ENCODE data around the gene KRT84. TPM values are rescaled to one million over a fixed set of nuclear protein-coding genes. Genes with fewer than 3 reads are reported as not detected.
A peak's percentile ranks its signal among the peaks of the same experiment; 100 is the strongest.

KRT84 gene
- total RNA-seq, 1 experiment from 2014 or later, result not detected

DNA sequence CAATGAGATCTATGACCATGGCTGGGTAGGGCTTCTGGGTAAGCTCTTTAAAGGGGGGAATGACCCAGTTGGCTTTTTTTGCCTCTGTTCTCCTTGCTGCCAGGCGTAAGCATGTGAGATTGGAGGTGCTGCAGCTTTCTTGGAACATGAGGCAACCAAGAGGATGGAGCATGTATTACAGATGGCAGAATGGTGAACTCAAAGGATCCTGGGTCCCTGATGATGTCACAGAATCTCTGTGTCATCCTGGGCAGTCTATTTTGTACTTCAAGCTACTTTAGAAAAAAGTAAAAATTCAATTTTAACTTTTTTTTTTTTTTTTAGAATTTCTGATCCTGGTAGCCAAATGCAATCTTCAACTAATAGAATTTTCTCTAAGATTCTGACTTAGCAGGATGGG lies 12.7 kb upstream of the KRT84 start:
- Histone ChIP-seq H3K9ac (ENCODE audit: low read length) (no peak overlapping the region), H3K4me3 (ENCODE audit: low read length) (no peak overlapping the region), H3K27ac (ENCODE audit: low read length) (no peak overlapping the region), H3K9me3 (ENCODE audit: low read length) (no peaks in the 10 kb centered on the region), H4K20me1 (ENCODE audit: insufficient read depth, low read depth, low read length) (no peaks in the 10 kb centered on the region), H3K4me1 (ENCODE audit: low read length) (peaks cover 10% of the 10 kb centered on the region), H3K79me2 (ENCODE audit: low read length) (no peaks in the 10 kb centered on the region), H2AFZ (ENCODE audit: low read length) (no peak overlapping the region), H3K9me2 (replicated peaks; ENCODE audit: insufficient read depth, low read length) (no peaks in the 10 kb centered on the region), H3K36me3 (ENCODE audit: insufficient read depth, low read length) (no peaks in the 10 kb centered on the region), H3K27me3 (ENCODE audit: low read length) (no peaks in the 10 kb centered on the region), H3K4me2 (ENCODE audit: low read depth, low read length, poor library complexity, severe bottlenecking) (no peak overlapping the region)
- no peak for DNase-seq

DNA sequence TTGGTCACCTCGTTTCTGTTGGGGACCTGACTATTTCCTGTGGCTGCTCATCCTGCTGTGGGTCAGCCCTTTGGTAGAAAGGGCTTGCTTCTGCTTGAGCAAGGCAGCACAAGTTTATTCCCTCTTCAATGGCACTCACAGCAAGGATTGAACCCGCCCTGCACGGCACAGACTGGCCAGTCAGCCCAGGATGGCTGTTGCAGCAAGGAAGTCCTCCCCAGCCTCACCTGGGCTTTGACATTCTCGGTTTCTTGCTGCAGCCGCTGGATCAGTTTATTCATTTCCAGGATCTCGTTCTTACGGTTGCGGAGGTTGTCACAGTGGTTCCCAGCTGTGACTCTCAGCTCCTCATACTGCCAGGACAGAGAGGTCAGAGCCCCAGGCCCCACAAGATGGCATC lies 11.2 kb upstream of the KRT84 start:
- DNase-seq, result no peak
- Histone ChIP-seq H3K79me2 (ENCODE audit: low read length) (no peaks in the 10 kb centered on the region), H3K9me2 (replicated peaks; ENCODE audit: insufficient read depth, low read length) (no peaks in the 10 kb centered on the region), H3K4me1 (ENCODE audit: low read length) (peaks cover 16% of the 10 kb centered on the region), H3K27ac (ENCODE audit: low read length) (no peak overlapping the region), H3K9ac (ENCODE audit: low read length) (no peak overlapping the region), H3K4me2 (ENCODE audit: low read depth, low read length, poor library complexity, severe bottlenecking) (no peak overlapping the region), H3K27me3 (ENCODE audit: low read length) (no peaks in the 10 kb centered on the region), H3K4me3 (ENCODE audit: low read length) (no peak overlapping the region), H4K20me1 (ENCODE audit: insufficient read depth, low read depth, low read length) (no peaks in the 10 kb centered on the region), H3K9me3 (ENCODE audit: low read length) (no peaks in the 10 kb centered on the region), H3K36me3 (ENCODE audit: insufficient read depth, low read length) (no peaks in the 10 kb centered on the region), H2AFZ (ENCODE audit: low read length) (no peak overlapping the region)

DNA sequence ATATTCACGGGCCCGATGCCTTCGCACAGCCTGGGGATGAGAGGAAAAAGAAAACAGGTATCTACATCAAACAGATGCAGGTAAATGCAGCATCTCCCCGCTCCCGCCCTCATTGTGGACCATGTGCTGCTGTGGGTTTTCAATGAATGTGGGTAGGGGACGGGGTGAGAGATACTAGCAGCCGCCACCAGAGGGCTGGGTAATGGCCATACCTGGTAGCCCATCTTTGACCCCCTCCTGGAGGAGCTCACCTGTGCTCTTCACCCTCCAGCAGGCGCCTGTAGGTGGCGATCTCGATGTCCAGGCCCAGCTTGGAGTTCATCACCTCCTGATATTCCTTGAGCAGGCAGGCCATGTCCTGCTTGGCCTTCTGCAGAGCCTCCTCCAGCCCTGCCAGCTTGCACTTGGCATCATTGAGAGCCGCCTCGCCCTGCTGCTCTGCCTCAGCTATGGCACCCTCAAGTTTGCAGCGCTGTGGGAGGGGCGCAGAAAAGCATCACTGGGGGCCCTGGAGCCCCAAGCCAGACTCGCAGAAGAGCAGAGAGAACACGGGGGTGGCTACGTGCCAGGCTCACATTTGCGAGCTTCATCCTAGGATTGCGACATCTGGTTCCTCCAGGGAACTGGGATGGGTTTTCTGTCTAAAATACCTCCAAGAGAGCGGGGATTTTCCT lies 10.4 kb upstream of the KRT84 start:
- Histone ChIP-seq H2AFZ (ENCODE audit: low read length) (no peak overlapping the region), H3K4me2 (ENCODE audit: low read depth, low read length, poor library complexity, severe bottlenecking) (no peak overlapping the region), H3K9ac (ENCODE audit: low read length) (no peak overlapping the region), H3K36me3 (ENCODE audit: insufficient read depth, low read length) (no peaks in the 10 kb centered on the region), H3K4me3 (ENCODE audit: low read length) (no peak overlapping the region), H3K9me3 (ENCODE audit: low read length) (no peaks in the 10 kb centered on the region), H3K9me2 (replicated peaks; ENCODE audit: insufficient read depth, low read length) (no peaks in the 10 kb centered on the region), H3K4me1 (ENCODE audit: low read length) (peaks cover 23% of the 10 kb centered on the region), H3K27ac (ENCODE audit: low read length) (no peak overlapping the region), H4K20me1 (ENCODE audit: insufficient read depth, low read depth, low read length) (no peaks in the 10 kb centered on the region), H3K27me3 (ENCODE audit: low read length) (no peaks in the 10 kb centered on the region), H3K79me2 (ENCODE audit: low read length) (no peaks in the 10 kb centered on the region)
- peak; percentile 67 for DNase-seq

GRCh38 chr12:52394836-52395405 lies 9.5 kb upstream of the KRT84 start:
- no peaks in the 10 kb centered on the region for H3K36me3 ChIP-seq (ENCODE audit: insufficient read depth, low read length)
- H3K4me1 ChIP-seq (ENCODE audit: low read length), result peaks cover 23% of the 10 kb centered on the region
- no peak overlapping the region for H3K27ac ChIP-seq (ENCODE audit: low read length)
- H3K4me2 ChIP-seq (ENCODE audit: low read depth, low read length, poor library complexity, severe bottlenecking), result no peak overlapping the region
- H2AFZ ChIP-seq (ENCODE audit: low read length), result no peak overlapping the region
- no peaks in the 10 kb centered on the region for H3K9me2 ChIP-seq (replicated peaks; ENCODE audit: insufficient read depth, low read length)
- no peaks in the 10 kb centered on the region for H3K9me3 ChIP-seq (ENCODE audit: low read length)
- no peaks in the 10 kb centered on the region for H3K27me3 ChIP-seq (ENCODE audit: low read length)
- H3K4me3 ChIP-seq (ENCODE audit: low read length), result no peak overlapping the region
- H4K20me1 ChIP-seq (ENCODE audit: insufficient read depth, low read depth, low read length), result no peaks in the 10 kb centered on the region
- no peak for DNase-seq
- no peaks in the 10 kb centered on the region for H3K79me2 ChIP-seq (ENCODE audit: low read length)
- H3K9ac ChIP-seq (ENCODE audit: low read length), result no peak overlapping the region

DNA sequence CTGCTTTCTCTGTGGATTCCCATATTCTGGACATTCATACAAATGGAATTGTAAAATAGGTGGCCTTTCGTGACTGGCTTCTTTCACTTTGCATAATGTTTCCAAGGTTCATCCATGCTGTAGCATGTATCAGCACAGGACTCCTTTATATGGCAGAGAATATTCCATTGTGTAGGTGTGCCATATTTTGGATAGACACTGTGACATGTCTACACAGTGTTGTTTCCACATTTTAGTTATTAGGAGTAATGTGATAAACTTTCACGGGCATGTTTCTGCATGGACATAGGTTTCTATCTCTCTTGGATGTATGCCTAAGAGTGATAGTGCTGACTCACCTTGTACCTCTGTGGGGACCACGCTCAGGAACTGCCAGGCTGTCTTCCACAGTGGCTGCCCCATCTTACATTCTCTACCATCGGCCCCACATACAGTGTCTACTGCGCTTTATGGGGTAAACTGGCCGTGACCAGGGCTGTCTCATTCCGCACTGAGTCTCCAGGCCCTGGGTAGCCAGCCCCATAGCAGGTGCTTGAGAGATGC lies 7.1 kb upstream of the KRT84 start:
- H3K79me2 ChIP-seq (ENCODE audit: low read length), result no peaks in the 10 kb centered on the region
- no peak for DNase-seq
- H3K9me2 ChIP-seq (replicated peaks; ENCODE audit: insufficient read depth, low read length), result no peaks in the 10 kb centered on the region
- H3K27me3 ChIP-seq (ENCODE audit: low read length), result no peaks in the 10 kb centered on the region
- H3K9me3 ChIP-seq (ENCODE audit: low read length), result no peaks in the 10 kb centered on the region
- no peak overlapping the region for H2AFZ ChIP-seq (ENCODE audit: low read length)
- H4K20me1 ChIP-seq (ENCODE audit: insufficient read depth, low read depth, low read length), result no peaks in the 10 kb centered on the region
- H3K9ac ChIP-seq (ENCODE audit: low read length), result no peak overlapping the region
- H3K4me3 ChIP-seq (ENCODE audit: low read length), result no peak overlapping the region
- H3K4me2 ChIP-seq (ENCODE audit: low read depth, low read length, poor library complexity, severe bottlenecking), result no peak overlapping the region
- no peaks in the 10 kb centered on the region for H3K36me3 ChIP-seq (ENCODE audit: insufficient read depth, low read length)
- H3K4me1 ChIP-seq (ENCODE audit: low read length), result peaks cover 23% of the 10 kb centered on the region
- H3K27ac ChIP-seq (ENCODE audit: low read length), result no peak overlapping the region

DNA sequence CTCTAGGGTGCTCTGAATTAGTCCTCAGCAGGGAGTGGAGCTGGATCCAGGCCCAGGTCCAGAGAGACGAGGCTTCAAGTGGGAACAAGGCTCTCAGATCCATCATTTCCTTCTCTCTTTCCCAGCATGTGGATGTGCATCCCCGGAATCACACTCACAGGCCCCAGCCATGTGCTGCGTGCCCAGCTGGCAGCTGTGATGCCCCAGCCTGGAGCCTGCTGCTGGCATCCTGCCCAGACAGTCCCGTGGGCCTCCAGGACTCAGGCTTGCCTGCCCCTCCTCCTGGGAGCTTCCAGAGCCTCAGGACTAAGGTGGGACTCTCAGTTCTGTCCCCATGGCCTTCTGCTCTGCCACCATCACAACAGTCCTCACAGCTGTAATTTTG lies 6.2 kb upstream of the KRT84 start:
- no peaks in the 10 kb centered on the region for H3K9me2 ChIP-seq (replicated peaks; ENCODE audit: insufficient read depth, low read length)
- no peak overlapping the region for H3K4me2 ChIP-seq (ENCODE audit: low read depth, low read length, poor library complexity, severe bottlenecking)
- H3K27ac ChIP-seq (ENCODE audit: low read length), result no peak overlapping the region
- H3K79me2 ChIP-seq (ENCODE audit: low read length), result no peaks in the 10 kb centered on the region
- no peak for DNase-seq
- H4K20me1 ChIP-seq (ENCODE audit: insufficient read depth, low read depth, low read length), result no peaks in the 10 kb centered on the region
- H3K9me3 ChIP-seq (ENCODE audit: low read length), result no peaks in the 10 kb centered on the region
- no peaks in the 10 kb centered on the region for H3K27me3 ChIP-seq (ENCODE audit: low read length)
- H3K4me1 ChIP-seq (ENCODE audit: low read length), result peaks cover 23% of the 10 kb centered on the region
- no peak overlapping the region for H3K4me3 ChIP-seq (ENCODE audit: low read length)
- H3K9ac ChIP-seq (ENCODE audit: low read length), result no peak overlapping the region
- no peak overlapping the region for H2AFZ ChIP-seq (ENCODE audit: low read length)
- no peaks in the 10 kb centered on the region for H3K36me3 ChIP-seq (ENCODE audit: insufficient read depth, low read length)

DNA sequence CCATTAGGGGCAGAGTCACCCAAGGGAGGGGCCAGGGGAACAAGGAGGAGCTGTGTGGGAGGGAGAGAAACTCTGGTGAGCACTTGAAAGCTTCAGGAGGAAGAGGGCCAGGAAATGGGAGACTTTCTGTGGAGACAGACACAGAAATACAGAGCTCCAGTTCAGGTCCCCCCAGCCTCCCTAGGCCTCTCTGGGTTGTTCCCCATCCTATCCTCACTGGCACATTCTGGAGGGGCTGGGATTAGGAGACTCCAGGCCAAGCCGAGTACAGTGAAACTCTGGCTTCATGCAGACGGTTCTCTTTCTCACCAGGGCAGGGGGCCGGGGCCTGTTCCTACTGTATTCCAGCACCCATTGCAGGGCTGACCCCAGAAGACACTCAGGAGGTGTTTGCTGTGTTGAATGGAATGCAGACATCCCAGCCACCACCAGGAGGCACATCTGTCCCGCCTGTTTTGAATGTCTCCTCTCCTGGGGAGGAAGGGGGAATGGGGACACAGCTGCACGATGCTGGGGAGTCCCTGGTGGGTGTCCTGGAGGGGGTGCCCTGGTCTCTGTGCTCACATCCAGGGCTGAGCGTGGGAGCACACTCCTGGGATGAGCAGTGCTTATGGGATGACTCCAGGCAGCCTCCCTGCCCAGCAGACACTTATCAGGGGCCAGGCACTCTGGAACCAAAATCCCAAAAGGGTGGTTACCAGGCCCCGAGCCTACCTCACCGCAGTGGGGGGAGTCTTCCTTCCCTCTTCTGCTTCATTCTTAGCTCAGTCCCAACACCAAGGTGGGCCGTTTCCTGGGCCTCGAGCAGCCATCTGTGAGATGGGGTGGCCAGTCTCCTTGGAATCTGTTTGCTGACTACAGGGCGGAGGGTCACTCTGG lies 5.5 kb upstream of the KRT84 start:
- Histone ChIP-seq H3K36me3 (ENCODE audit: insufficient read depth, low read length) (no peaks in the 10 kb centered on the region), H3K79me2 (ENCODE audit: low read length) (no peaks in the 10 kb centered on the region), H2AFZ (ENCODE audit: low read length) (no peak overlapping the region), H3K4me3 (ENCODE audit: low read length) (no peak overlapping the region), H3K9ac (ENCODE audit: low read length) (no peak overlapping the region), H3K9me3 (ENCODE audit: low read length) (no peaks in the 10 kb centered on the region), H4K20me1 (ENCODE audit: insufficient read depth, low read depth, low read length) (no peaks in the 10 kb centered on the region), H3K4me2 (ENCODE audit: low read depth, low read length, poor library complexity, severe bottlenecking) (no peak overlapping the region), H3K4me1 (ENCODE audit: low read length) (peaks cover 23% of the 10 kb centered on the region), H3K27ac (ENCODE audit: low read length) (no peak overlapping the region), H3K27me3 (ENCODE audit: low read length) (no peaks in the 10 kb centered on the region), H3K9me2 (replicated peaks; ENCODE audit: insufficient read depth, low read length) (no peaks in the 10 kb centered on the region)
- peak; percentile 70 for DNase-seq

All from Karpas-422 (cell line).